A673 (cell line): ENCODE data around the gene ARSG. TPM values are rescaled to one million over a fixed set of nuclear protein-coding genes. Genes with fewer than 3 reads are reported as not detected.

ENCODE experiments used
- BruUV-seq: library from RNA; stranded (reverse); fragments of 400-500 nt; replicated peaks from 2 replicates; lab custom pipeline; 2021; lab: Mats Ljungman, UMichigan
- CTCF ChIA-PET: fragments of 300-600 bp; sonication (Branson Sonifier 250); formaldehyde crosslinking; loops from one replicate; lab custom pipeline; 2022; ENCODE audit warnings: antibody characterized with exemption; lab: Charles Lee
- POLR2A ChIA-PET: fragments of 300-600 bp; sonication (Branson Sonifier 250); formaldehyde crosslinking; loops from one replicate; lab custom pipeline; 2022; ENCODE audit warnings: antibody characterized with exemption; ENCODE audit not compliant: low non-redundant PET; lab: Charles Lee
- DNase-seq: peaks from one replicate; pipeline ENCODE4 v3.0.0-alpha.2; 2015; ENCODE audit warnings: low spot score
- H3K27ac ChIP-seq: fragments of 200-600 bp; sonication (generic); 2 replicates; pipeline ENCODE4 v1.5.1; 2016; ENCODE audit warnings: mixed run types, low read depth, mild to moderate bottlenecking, mixed read lengths, antibody characterized with exemption, low read length; ENCODE audit not compliant: poor library complexity, severe bottlenecking
- H3K27me3 ChIP-seq: fragments of 200-600 bp; sonication (generic); replicated peaks from 2 replicates; pipeline ENCODE4 v1.6.1; 2017; ENCODE audit warnings: mixed run types, low read depth, mild to moderate bottlenecking, mixed read lengths, antibody characterized with exemption, low read length; ENCODE audit not compliant: insufficient read depth, poor library complexity
- H3K36me3 ChIP-seq: fragments of 200-600 bp; sonication (generic); 2 replicates; pipeline ENCODE4 v1.6.1; 2016; ENCODE audit warnings: mixed run types, mild to moderate bottlenecking, mixed read lengths, antibody characterized with exemption, low read length; ENCODE audit not compliant: insufficient read depth, poor library complexity, severe bottlenecking
- H3K4me1 ChIP-seq: fragments of 200-600 bp; sonication (generic); 2 replicates; pipeline ENCODE4 v1.6.1; 2017; ENCODE audit warnings: mixed run types, mild to moderate bottlenecking, mixed read lengths, antibody characterized with exemption, low read length; ENCODE audit not compliant: insufficient read depth, poor library complexity, severe bottlenecking
- H3K4me3 ChIP-seq: fragments of 200-600 bp; sonication (generic); 2 replicates; pipeline ENCODE4 v1.5.1; 2016; ENCODE audit warnings: low read depth, mixed run types, mild to moderate bottlenecking, mixed read lengths, low read length; ENCODE audit not compliant: poor library complexity, severe bottlenecking
- H3K9me3 ChIP-seq: fragments of 200-600 bp; sonication (generic); 2 replicates; pipeline ENCODE4 v1.6.1; 2016; ENCODE audit warnings: mixed run types, low read depth, mild to moderate bottlenecking, mixed read lengths, antibody characterized with exemption, low read length; ENCODE audit not compliant: poor library complexity, severe bottlenecking
- CTCF ChIP-seq: fragments of 300-800, 200-600 bp; sonication (generic); conservative IDR thresholded peaks from 2 replicates; pipeline ENCODE4 v1.5.1; 2017; ENCODE audit warnings: low read depth, mild to moderate bottlenecking, antibody characterized with exemption, low read length, moderate library complexity, mixed read lengths
- EZH2 ChIP-seq: fragments of 200-600 bp; sonication (generic); IDR thresholded peaks from 2 replicates; pipeline ENCODE4 v1.6.1; 2017; ENCODE audit warnings: borderline replicate concordance, low read depth, mild to moderate bottlenecking, mixed read lengths, antibody characterized with exemption, low read length; ENCODE audit not compliant: poor library complexity, severe bottlenecking
- intact Hi-C: fragments of 100-400 bp; cut with micrococcal nuclease; formaldehyde crosslinking; loops from one replicate; pipeline ENCODE4 v1.10.0; 2022; ENCODE audit not compliant: unreplicated experiment
- total RNA-seq: library from RNA; stranded (reverse); gene quantifications from 2 replicates; pipeline ENCODE4 v1.2.3, GENCODE V29; 2021

Gene ARSG
- total RNA-seq, 1 experiment from 2014 or later = 1.0 TPM

DNA sequence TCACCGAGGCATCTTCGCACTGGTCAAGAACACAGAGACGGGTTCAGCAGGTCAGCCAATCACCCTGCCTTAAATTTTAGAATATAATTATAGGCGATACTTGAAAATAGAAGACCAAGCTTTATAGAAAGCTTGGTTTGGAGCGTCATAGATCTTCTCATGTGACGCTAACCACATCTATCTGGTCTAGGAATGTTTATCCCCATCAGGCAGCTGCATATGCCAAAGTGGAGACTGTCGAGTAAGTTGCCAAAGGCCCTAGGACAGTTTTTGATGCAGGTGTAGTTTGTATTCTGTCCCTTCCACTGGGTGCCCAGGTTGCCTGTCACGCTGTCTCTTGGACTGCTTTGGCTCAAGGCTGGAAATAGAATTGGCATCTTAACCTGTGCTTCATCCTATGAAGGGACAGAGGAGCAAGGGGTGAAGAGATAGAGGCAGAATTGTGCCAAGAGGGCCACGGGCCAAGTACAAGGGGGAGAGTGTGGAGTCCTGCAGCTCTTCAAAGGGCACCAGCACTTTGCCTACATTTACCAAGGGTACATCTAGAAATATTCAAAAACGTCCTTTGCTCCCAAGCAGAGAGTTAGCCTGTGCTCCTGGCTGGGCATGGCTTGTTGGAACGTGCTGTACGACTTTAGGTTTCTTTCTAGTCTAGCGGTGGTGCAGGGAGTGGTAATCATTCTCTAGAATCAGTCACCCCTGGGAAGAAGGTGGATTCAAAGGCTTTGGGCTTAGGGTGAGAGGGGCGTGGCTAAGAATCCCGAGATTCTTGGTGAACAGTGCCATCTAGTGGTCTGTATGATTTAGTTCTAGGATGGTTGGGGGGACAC, 171.3 kb downstream of the ARSG start:
- BruUV-seq = no TSS peak
- ChIA-PET POLR2A (no interaction called here), CTCF (interaction anchor here (0.6 to 1.0 kb wide), 2 partner anchors 199 to 1087 kb away, joined by 3 to 9 read pairs; no protein-coding TSS in a partner anchor)
- no peaks in the 10 kb centered on the region for H3K36me3 ChIP-seq
- no peaks in the 10 kb centered on the region for H3K9me3 ChIP-seq
- no peak overlapping the region for H3K4me3 ChIP-seq
- peak; percentile 90 for DNase-seq
- H3K4me1 ChIP-seq = peaks cover 4% of the 10 kb centered on the region
- intact Hi-C loops = loop anchor here (1.0 to 5.0 kb wide), 3 partner anchors 199 to 500 kb away; no protein-coding TSS in a partner anchor
- peaks cover 14% of the 10 kb centered on the region for H3K27me3 ChIP-seq
- peak; percentile 72 for TF ChIP-seq CTCF
- no peak for TF ChIP-seq EZH2
- no peak overlapping the region for H3K27ac ChIP-seq

- POLR2A ChIA-PET = no interaction called here
- BruUV-seq = no TSS peak
- intact Hi-C loops = loop anchor here (1.0 to 5.0 kb wide), 3 partner anchors 200 to 501 kb away; no protein-coding TSS in a partner anchor
These were observed 172.1 kb downstream of the ARSG start for GRCh38 chr17:68463211-68464019.

More at GRCh38 chr17:68463211-68464019, 172.1 kb downstream of the ARSG start:
- H3K4me3 ChIP-seq = no peak overlapping the region
- peaks cover 4% of the 10 kb centered on the region for H3K4me1 ChIP-seq
- TF ChIP-seq CTCF (no peak), EZH2 (no peak)
- no peaks in the 10 kb centered on the region for H3K9me3 ChIP-seq
- H3K27ac ChIP-seq = no peak overlapping the region
- DNase-seq = no peak
- H3K27me3 ChIP-seq = peaks cover 9% of the 10 kb centered on the region
- H3K36me3 ChIP-seq = no peaks in the 10 kb centered on the region
- CTCF ChIA-PET = no interaction called here
